ENCODE data around the gene VTI1B.

VTI1B gene

GRCh38 chr14:67679006-67679405 lies 4.6 kb upstream of the VTI1B start:
- no peak overlapping the region for H3K9ac ChIP-seq (ENCODE audit: low read depth, low read length)
- H3K27me3 ChIP-seq (ENCODE audit: control insufficient read depth, insufficient read depth, low read length), result no peaks in the 10 kb centered on the region
- H3K4me1 ChIP-seq (ENCODE audit: control insufficient read depth, insufficient read depth, low read length), result no peaks in the 10 kb centered on the region
- no peaks in the 10 kb centered on the region for H3K9me3 ChIP-seq (ENCODE audit: control insufficient read depth, insufficient read depth, low read length)
- peaks cover 69% of the 10 kb centered on the region for H3K36me3 ChIP-seq (ENCODE audit: control insufficient read depth, insufficient read depth, low read length)
- no peak overlapping the region for H3K4me3 ChIP-seq (ENCODE audit: low read depth, low read length)
- H3K27ac ChIP-seq (ENCODE audit: low read depth, low read length), result no peak overlapping the region

DNA sequence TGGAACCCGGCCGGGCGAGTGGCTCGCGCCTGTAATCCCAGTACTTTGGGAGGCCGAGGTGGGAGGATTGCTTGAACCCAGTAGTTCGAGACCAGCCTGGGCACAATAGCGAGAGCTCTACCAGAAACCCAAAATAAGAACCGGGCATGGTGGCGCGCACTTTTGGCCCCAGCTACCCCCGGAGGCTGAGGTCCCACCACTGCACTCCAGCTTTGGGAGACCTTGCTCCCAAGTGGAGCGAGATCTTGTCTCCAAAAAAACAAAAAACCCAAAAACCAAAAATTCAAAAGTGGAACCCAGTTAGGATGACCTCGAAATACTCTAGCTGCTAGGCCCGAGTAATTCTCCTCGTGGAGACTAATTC lies 769 bp upstream of the VTI1B start:
- peaks cover 7% of the 10 kb centered on the region; the same call in 1 of the 2 replicates for H3K4me1 ChIP-seq (ENCODE audit: control insufficient read depth, insufficient read depth, low read length)
- no peaks in the 10 kb centered on the region for H3K9me3 ChIP-seq (ENCODE audit: control insufficient read depth, insufficient read depth, low read length)
- peak overlapping the region; percentile 99 for H3K27ac ChIP-seq (ENCODE audit: low read depth, low read length)
- H3K4me3 ChIP-seq (ENCODE audit: low read depth, low read length), result peak overlapping the region; percentile 96
- peaks cover 34% of the 10 kb centered on the region for H3K36me3 ChIP-seq (ENCODE audit: control insufficient read depth, insufficient read depth, low read length)
- H3K27me3 ChIP-seq (ENCODE audit: control insufficient read depth, insufficient read depth, low read length), result no peaks in the 10 kb centered on the region
- 0 out of 2 replicates have a peak overlapping the region, but pooled peaks have one; percentile 99 for H3K9ac ChIP-seq (ENCODE audit: low read depth, low read length)

DNA sequence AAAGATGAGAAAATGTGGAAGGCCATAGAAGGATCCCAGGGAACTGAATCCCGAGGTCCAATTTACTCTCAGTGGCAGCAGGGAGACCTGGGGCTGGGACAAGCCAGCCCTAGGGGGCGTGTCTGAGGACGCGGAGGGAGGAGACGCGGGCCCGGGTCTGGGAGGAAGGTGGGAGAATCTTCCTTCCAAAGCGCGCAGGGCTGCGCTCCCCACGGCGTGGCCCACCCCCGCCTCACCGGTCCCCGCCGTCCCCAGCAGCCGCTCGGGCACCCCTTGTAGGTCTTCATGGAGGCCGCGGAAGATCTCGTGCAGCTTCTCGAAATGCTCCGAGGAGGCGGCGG lies 323 bp downstream of the VTI1B start:
- peaks cover 7% of the 10 kb centered on the region; the same call in 1 of the 2 replicates for H3K4me1 ChIP-seq (ENCODE audit: control insufficient read depth, insufficient read depth, low read length)
- H3K4me3 ChIP-seq (ENCODE audit: low read depth, low read length), result peak overlapping the region; percentile 96
- H3K36me3 ChIP-seq (ENCODE audit: control insufficient read depth, insufficient read depth, low read length), result peaks cover 27% of the 10 kb centered on the region
- H3K9me3 ChIP-seq (ENCODE audit: control insufficient read depth, insufficient read depth, low read length), result no peaks in the 10 kb centered on the region
- H3K27ac ChIP-seq (ENCODE audit: low read depth, low read length), result peak overlapping the region; percentile 99
- peak overlapping the region; percentile 99 for H3K9ac ChIP-seq (ENCODE audit: low read depth, low read length)
- H3K27me3 ChIP-seq (ENCODE audit: control insufficient read depth, insufficient read depth, low read length), result no peaks in the 10 kb centered on the region

DNA sequence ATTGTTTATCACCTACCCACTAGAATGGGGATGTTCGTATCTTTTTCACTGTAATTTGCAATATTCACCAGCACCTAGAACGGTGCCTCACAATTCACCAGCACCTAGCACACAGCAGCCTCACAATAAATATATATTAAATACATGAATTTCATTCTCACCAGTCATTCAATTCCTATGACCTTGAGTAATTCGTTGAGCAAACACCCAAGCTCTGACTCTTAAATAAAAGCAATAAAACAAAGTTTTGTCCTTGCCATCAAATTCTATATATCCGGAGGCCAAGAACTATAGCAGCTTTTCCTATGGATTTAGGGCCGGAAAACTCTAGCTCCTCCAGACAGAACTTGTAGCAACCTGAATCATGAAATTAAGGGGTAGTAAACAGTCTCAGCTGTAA lies 981 bp downstream of the VTI1B start:
- Histone ChIP-seq H3K9me3 (ENCODE audit: control insufficient read depth, insufficient read depth, low read length) (no peaks in the 10 kb centered on the region), H3K4me1 (ENCODE audit: control insufficient read depth, insufficient read depth, low read length) (peaks cover 13% of the 10 kb centered on the region), H3K27me3 (ENCODE audit: control insufficient read depth, insufficient read depth, low read length) (no peaks in the 10 kb centered on the region), H3K9ac (ENCODE audit: low read depth, low read length) (0 out of 2 replicates have a peak overlapping the region, but pooled peaks have one; percentile 99), H3K4me3 (ENCODE audit: low read depth, low read length) (peak overlapping the region; percentile 96), H3K27ac (ENCODE audit: low read depth, low read length) (no peak overlapping the region), H3K36me3 (ENCODE audit: control insufficient read depth, insufficient read depth, low read length) (peaks cover 21% of the 10 kb centered on the region)

DNA sequence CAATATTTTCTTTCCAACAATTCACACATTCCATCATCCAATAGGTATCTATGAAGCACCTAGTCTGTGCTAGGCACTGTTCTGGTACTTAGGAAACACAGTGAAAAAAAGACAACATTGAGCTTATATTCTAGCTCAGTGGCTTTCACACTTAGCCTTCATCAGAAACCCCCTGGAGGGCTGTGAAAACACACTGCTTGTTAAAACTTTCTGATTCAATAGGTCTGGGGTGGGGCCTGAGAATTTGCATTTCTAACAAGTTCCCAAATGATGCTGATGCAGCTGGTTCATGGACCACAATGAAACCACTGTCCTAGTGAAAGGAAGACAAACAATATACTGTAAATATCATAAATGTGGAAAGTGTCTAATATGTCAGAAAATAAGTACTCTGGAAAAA lies 5.9 kb downstream of the VTI1B start:
- Histone ChIP-seq H3K36me3 (ENCODE audit: control insufficient read depth, insufficient read depth, low read length) (no peaks in the 10 kb centered on the region), H3K27me3 (ENCODE audit: control insufficient read depth, insufficient read depth, low read length) (no peaks in the 10 kb centered on the region), H3K9me3 (ENCODE audit: control insufficient read depth, insufficient read depth, low read length) (no peaks in the 10 kb centered on the region), H3K9ac (ENCODE audit: low read depth, low read length) (no peak overlapping the region), H3K4me1 (ENCODE audit: control insufficient read depth, insufficient read depth, low read length) (peaks cover 10% of the 10 kb centered on the region), H3K27ac (ENCODE audit: low read depth, low read length) (no peak overlapping the region), H3K4me3 (ENCODE audit: low read depth, low read length) (no peak overlapping the region)

DNA sequence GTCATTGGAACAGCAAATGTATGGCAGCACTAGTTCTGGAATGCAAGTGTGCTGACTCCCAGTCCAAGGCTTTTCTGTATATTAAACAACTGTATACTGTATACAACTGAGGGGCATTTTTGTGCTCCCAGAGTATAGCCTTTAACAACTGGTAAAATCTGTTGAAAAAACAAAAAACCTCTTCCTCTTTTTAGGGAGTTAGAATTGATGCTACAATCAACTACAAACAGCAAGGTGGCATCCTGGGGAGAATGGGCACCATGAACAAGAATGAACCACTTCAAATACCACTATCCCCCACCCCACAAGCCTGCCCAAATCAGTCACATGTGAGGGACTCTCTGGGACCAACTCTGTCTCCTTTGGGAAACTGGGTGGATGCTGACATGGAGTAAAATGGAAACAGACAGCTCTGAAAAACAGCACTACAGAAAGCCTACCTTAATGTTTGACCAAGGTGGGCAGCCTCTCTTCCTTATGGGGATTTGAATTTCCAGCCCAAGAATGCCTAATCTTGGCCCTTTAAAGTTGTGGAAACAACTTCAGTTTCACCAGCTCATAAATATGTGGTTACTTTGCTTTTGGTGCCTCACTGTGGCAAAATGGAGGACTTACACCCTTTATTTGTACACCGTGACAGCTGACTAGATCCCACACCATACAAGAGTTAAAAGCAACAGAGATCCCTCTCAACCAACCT lies 7.5 kb downstream of the VTI1B start:
- H3K36me3 ChIP-seq (ENCODE audit: control insufficient read depth, insufficient read depth, low read length), result no peaks in the 10 kb centered on the region
- no peak overlapping the region for H3K9ac ChIP-seq (ENCODE audit: low read depth, low read length)
- H3K4me3 ChIP-seq (ENCODE audit: low read depth, low read length), result no peak overlapping the region
- H3K27me3 ChIP-seq (ENCODE audit: control insufficient read depth, insufficient read depth, low read length), result no peaks in the 10 kb centered on the region
- peaks cover 7% of the 10 kb centered on the region; the same call in 1 of the 2 replicates for H3K4me1 ChIP-seq (ENCODE audit: control insufficient read depth, insufficient read depth, low read length)
- no peaks in the 10 kb centered on the region for H3K9me3 ChIP-seq (ENCODE audit: control insufficient read depth, insufficient read depth, low read length)
- H3K27ac ChIP-seq (ENCODE audit: low read depth, low read length), result no peak overlapping the region

GRCh38 chr14:67665868-67666267 lies 8.6 kb downstream of the VTI1B start:
- Histone ChIP-seq H3K9ac (ENCODE audit: low read depth, low read length) (no peak overlapping the region), H3K4me1 (ENCODE audit: control insufficient read depth, insufficient read depth, low read length) (peaks cover 7% of the 10 kb centered on the region; the same call in 1 of the 2 replicates), H3K9me3 (ENCODE audit: control insufficient read depth, insufficient read depth, low read length) (no peaks in the 10 kb centered on the region)

GRCh38 chr14:67663633-67664032 lies 10.8 kb downstream of the VTI1B start:
- Histone ChIP-seq H3K36me3 (ENCODE audit: control insufficient read depth, insufficient read depth, low read length) (peaks cover 11% of the 10 kb centered on the region; the same call in 1 of the 2 replicates), H3K27ac (ENCODE audit: low read depth, low read length) (no peak overlapping the region), H3K27me3 (ENCODE audit: control insufficient read depth, insufficient read depth, low read length) (no peaks in the 10 kb centered on the region), H3K4me1 (ENCODE audit: control insufficient read depth, insufficient read depth, low read length) (peaks cover 3% of the 10 kb centered on the region; the same call in 1 of the 2 replicates), H3K4me3 (ENCODE audit: low read depth, low read length) (no peak overlapping the region), H3K9me3 (ENCODE audit: control insufficient read depth, insufficient read depth, low read length) (no peaks in the 10 kb centered on the region), H3K9ac (ENCODE audit: low read depth, low read length) (no peak overlapping the region)

More at GRCh38 chr14:67665868-67666267, 8.6 kb downstream of the VTI1B start:
- Histone ChIP-seq H3K27me3 (ENCODE audit: control insufficient read depth, insufficient read depth, low read length) (no peaks in the 10 kb centered on the region), H3K27ac (ENCODE audit: low read depth, low read length) (no peak overlapping the region), H3K36me3 (ENCODE audit: control insufficient read depth, insufficient read depth, low read length) (no peaks in the 10 kb centered on the region), H3K4me3 (ENCODE audit: low read depth, low read length) (no peak overlapping the region)

- Histone ChIP-seq H3K27ac (ENCODE audit: low read depth, low read length) (no peak overlapping the region), H3K9me3 (ENCODE audit: control insufficient read depth, insufficient read depth, low read length) (no peaks in the 10 kb centered on the region), H3K9ac (ENCODE audit: low read depth, low read length) (no peak overlapping the region), H3K4me1 (ENCODE audit: control insufficient read depth, insufficient read depth, low read length) (no peaks in the 10 kb centered on the region), H3K36me3 (ENCODE audit: control insufficient read depth, insufficient read depth, low read length) (peaks cover 86% of the 10 kb centered on the region), H3K4me3 (ENCODE audit: low read depth, low read length) (no peak overlapping the region), H3K27me3 (ENCODE audit: control insufficient read depth, insufficient read depth, low read length) (no peaks in the 10 kb centered on the region)
Observed at GRCh38 chr14:67653651-67654280, 20.7 kb downstream of the VTI1B start.

GRCh38 chr14:67652189-67652588 lies 22.2 kb downstream of the VTI1B start:
- Histone ChIP-seq H3K4me3 (ENCODE audit: low read depth, low read length) (no peak overlapping the region), H3K36me3 (ENCODE audit: control insufficient read depth, insufficient read depth, low read length) (peaks cover 95% of the 10 kb centered on the region), H3K4me1 (ENCODE audit: control insufficient read depth, insufficient read depth, low read length) (no peaks in the 10 kb centered on the region)

DNA sequence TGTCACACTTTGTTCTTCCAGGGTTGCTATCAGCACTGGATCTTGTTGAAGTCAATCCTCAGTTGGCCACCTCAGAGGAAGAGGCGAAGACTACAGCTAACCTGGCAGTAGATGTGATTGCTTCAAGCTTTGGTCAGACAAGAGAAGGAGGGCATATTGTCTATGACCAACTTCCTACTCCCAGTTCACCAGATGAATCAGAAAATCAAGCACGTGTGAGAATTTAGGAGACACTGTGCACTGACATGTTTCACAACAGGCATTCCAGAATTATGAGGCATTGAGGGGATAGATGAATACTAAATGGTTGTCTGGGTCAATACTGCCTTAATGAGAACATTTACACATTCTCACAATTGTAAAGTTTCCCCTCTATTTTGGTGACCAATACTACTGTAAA lies 23.7 kb downstream of the VTI1B start:
- Histone ChIP-seq H3K27me3 (ENCODE audit: control insufficient read depth, insufficient read depth, low read length) (no peaks in the 10 kb centered on the region), H3K9me3 (ENCODE audit: control insufficient read depth, insufficient read depth, low read length) (no peaks in the 10 kb centered on the region), H3K27ac (ENCODE audit: low read depth, low read length) (no peak overlapping the region), H3K4me1 (ENCODE audit: control insufficient read depth, insufficient read depth, low read length) (no peaks in the 10 kb centered on the region), H3K4me3 (ENCODE audit: low read depth, low read length) (no peak overlapping the region), H3K9ac (ENCODE audit: low read depth, low read length) (no peak overlapping the region), H3K36me3 (ENCODE audit: control insufficient read depth, insufficient read depth, low read length) (peaks cover 98% of the 10 kb centered on the region)

More at GRCh38 chr14:67652189-67652588, 22.2 kb downstream of the VTI1B start:
- H3K27me3 ChIP-seq (ENCODE audit: control insufficient read depth, insufficient read depth, low read length), result no peaks in the 10 kb centered on the region
- H3K27ac ChIP-seq (ENCODE audit: low read depth, low read length), result no peak overlapping the region
- H3K9ac ChIP-seq (ENCODE audit: low read depth, low read length), result no peak overlapping the region
- H3K9me3 ChIP-seq (ENCODE audit: control insufficient read depth, insufficient read depth, low read length), result no peaks in the 10 kb centered on the region
